ENCODE measurements around the gene ZNF597.

DNA sequence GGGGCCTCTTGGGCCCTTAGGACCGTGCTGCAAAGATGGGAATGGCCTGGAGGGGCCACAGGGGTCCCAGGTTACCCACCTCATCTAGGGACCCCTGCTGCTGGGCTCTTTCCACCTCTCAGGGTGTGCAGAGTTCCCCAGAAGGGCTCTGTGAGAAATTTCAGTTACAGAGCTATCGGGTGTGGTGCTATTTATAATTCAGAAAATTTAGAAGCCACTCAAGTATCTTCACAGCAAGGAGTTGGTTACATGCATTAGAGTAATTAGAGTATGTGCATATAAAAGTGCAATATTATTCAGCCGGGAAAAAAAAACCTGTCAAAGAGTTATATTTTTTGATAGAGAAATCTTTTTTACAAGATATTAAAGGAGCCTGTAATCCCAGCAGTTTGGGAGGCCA is 33.1 kb upstream of the ZNF597 start:
- TF ChIP-seq CSDC2 (CRISPR knock-in tag; IDR thresholded peaks at IDR 0.05) (no peak), ZNF70 (CRISPR knock-in tag; IDR thresholded peaks at IDR 0.05) (no peak), PATZ1 (CRISPR knock-in tag; IDR thresholded peaks at IDR 0.05; ENCODE audit: borderline replicate concordance) (no peak), OSR1 (CRISPR knock-in tag; IDR thresholded peaks at IDR 0.05) (no peak), ZNF8 (CRISPR knock-in tag; IDR thresholded peaks at IDR 0.05) (no peak), GLIS3 (CRISPR knock-in tag; IDR thresholded peaks at IDR 0.05) (no peak), RARB (CRISPR knock-in tag; IDR thresholded peaks at IDR 0.05) (no peak), ZC3H10 (CRISPR knock-in tag; IDR thresholded peaks at IDR 0.05) (no peak), ESRRG (CRISPR knock-in tag; IDR thresholded peaks at IDR 0.05) (no peak), BACH2 (CRISPR knock-in tag; IDR thresholded peaks at IDR 0.05; ENCODE audit: borderline replicate concordance) (no peak), ISL1 (CRISPR knock-in tag; IDR thresholded peaks at IDR 0.05) (no peak), CREB5 (CRISPR knock-in tag; IDR thresholded peaks at IDR 0.05; ENCODE audit: low read depth) (no peak)
- TF ChIP-seq, protein P1, sequence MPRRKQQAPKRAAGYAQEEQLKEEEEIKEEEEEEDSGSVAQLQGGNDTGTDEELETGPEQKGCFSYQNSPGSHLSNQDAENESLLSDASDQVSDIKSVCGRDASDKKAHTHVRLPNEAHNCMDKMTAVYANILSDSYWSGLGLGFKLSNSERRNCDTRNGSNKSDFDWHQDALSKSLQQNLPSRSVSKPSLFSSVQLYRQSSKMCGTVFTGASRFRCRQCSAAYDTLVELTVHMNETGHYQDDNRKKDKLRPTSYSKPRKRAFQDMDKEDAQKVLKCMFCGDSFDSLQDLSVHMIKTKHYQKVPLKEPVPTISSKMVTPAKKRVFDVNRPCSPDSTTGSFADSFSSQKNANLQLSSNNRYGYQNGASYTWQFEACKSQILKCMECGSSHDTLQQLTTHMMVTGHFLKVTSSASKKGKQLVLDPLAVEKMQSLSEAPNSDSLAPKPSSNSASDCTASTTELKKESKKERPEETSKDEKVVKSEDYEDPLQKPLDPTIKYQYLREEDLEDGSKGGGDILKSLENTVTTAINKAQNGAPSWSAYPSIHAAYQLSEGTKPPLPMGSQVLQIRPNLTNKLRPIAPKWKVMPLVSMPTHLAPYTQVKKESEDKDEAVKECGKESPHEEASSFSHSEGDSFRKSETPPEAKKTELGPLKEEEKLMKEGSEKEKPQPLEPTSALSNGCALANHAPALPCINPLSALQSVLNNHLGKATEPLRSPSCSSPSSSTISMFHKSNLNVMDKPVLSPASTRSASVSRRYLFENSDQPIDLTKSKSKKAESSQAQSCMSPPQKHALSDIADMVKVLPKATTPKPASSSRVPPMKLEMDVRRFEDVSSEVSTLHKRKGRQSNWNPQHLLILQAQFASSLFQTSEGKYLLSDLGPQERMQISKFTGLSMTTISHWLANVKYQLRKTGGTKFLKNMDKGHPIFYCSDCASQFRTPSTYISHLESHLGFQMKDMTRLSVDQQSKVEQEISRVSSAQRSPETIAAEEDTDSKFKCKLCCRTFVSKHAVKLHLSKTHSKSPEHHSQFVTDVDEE (CRISPR knock-in tag; IDR thresholded peaks at IDR 0.05), result no peak

All from SK-N-SH treated with all-trans-retinoic acid at 6 μM for 48 hours (cell line).